Measurements from ENCODE around the gene SERPINA5.

The SERPINA5 gene

GRCh38 chr14:94628578-94628977 lies 47.4 kb downstream of the SERPINA5 start:
- peaks cover 15% of the 10 kb centered on the region for H3K9me3 ChIP-seq (ENCODE audit: control insufficient read depth, low read length)
- H2BK12ac ChIP-seq (ENCODE audit: low read length in 2 of 2) = no peak overlapping the region
- no peak overlapping the region for H3K18ac ChIP-seq (ENCODE audit: low read depth in 1 of 2, low read length in 2 of 2)
- no peak overlapping the region for H2AFZ ChIP-seq (ENCODE audit: low read depth, low read length)
- no peak overlapping the region for H3K4ac ChIP-seq (ENCODE audit: low read depth in 1 of 2, low read length in 2 of 2)
- H3K79me1 ChIP-seq (replicated peaks; ENCODE audit: low read length, poor library complexity, severe bottlenecking) = no peaks in the 10 kb centered on the region
- no peak overlapping the region for H2AK5ac ChIP-seq (ENCODE audit: low read length, severe bottlenecking)
- no peak overlapping the region for H3K27ac ChIP-seq (ENCODE audit: low read length, poor library complexity, severe bottlenecking)
- no peak overlapping the region for H3K4me3 ChIP-seq (ENCODE audit: insufficient read depth in 1 of 2, low read depth in 1 of 2, low read length in 2 of 2)
- no peak overlapping the region for H3K23ac ChIP-seq (ENCODE audit: low read length in 2 of 2)
- H3K9ac ChIP-seq (ENCODE audit: low read length) = no peak overlapping the region
- no peaks in the 10 kb centered on the region for H3K4me1 ChIP-seq (ENCODE audit: control insufficient read depth, insufficient read depth, low read depth, low read length)
- no peak overlapping the region for H2BK120ac ChIP-seq (ENCODE audit: low read depth, low read length)
- WGBS = 78% methylated on average over 5 of the region's 5 CpGs
- DNase-seq = no peak
- no peak overlapping the region for H2BK15ac ChIP-seq (ENCODE audit: low read depth, poor library complexity, severe bottlenecking)
- H4K91ac ChIP-seq (ENCODE audit: low read length) = no peak overlapping the region
- H3K14ac ChIP-seq (ENCODE audit: low read length in 2 of 2) = no peak overlapping the region
- no peak overlapping the region for H3K4me2 ChIP-seq (ENCODE audit: low read length, poor library complexity, severe bottlenecking)
- no peaks in the 10 kb centered on the region for H3K36me3 ChIP-seq (ENCODE audit: control insufficient read depth in 1 of 2, insufficient read depth in 2 of 2, low read depth in 1 of 2, low read length in 2 of 2)
- H2BK5ac ChIP-seq (ENCODE audit: low read depth, low read length, poor library complexity, severe bottlenecking) = no peak overlapping the region
- H3K27me3 ChIP-seq (ENCODE audit: control insufficient read depth in 1 of 2, insufficient read depth in 1 of 2, low read length in 2 of 2) = peaks cover 58 to 71% of the 10 kb centered on the region in 2 experiments
- H4K8ac ChIP-seq (ENCODE audit: low read length) = no peak overlapping the region

GRCh38 chr14:94630396-94630795 lies 49.2 kb downstream of the SERPINA5 start:
- no peaks in the 10 kb centered on the region for H3K36me3 ChIP-seq (ENCODE audit: control insufficient read depth in 1 of 2, insufficient read depth in 2 of 2, low read depth in 1 of 2, low read length in 2 of 2)
- H2AFZ ChIP-seq (ENCODE audit: low read depth, low read length) = no peak overlapping the region
- H3K18ac ChIP-seq (ENCODE audit: low read depth in 1 of 2, low read length in 2 of 2) = no peak overlapping the region
- no peak overlapping the region for H3K23ac ChIP-seq (ENCODE audit: low read length in 2 of 2)
- H2BK15ac ChIP-seq (ENCODE audit: low read depth, poor library complexity, severe bottlenecking) = no peak overlapping the region
- no peaks in the 10 kb centered on the region for H3K4me1 ChIP-seq (ENCODE audit: control insufficient read depth, insufficient read depth, low read depth, low read length)
- peaks cover 41 to 60% of the 10 kb centered on the region in 2 experiments for H3K27me3 ChIP-seq (ENCODE audit: control insufficient read depth in 1 of 2, insufficient read depth in 1 of 2, low read length in 2 of 2)
- H4K8ac ChIP-seq (ENCODE audit: low read length) = no peak overlapping the region
- no peak for DNase-seq
- no peak overlapping the region for H3K4ac ChIP-seq (ENCODE audit: low read depth in 1 of 2, low read length in 2 of 2)
- 54% methylated on average over 4 of the region's 4 CpGs for WGBS
- H3K79me1 ChIP-seq (replicated peaks; ENCODE audit: low read length, poor library complexity, severe bottlenecking) = no peaks in the 10 kb centered on the region
- no peak overlapping the region for H2BK120ac ChIP-seq (ENCODE audit: low read depth, low read length)
- H2BK12ac ChIP-seq (ENCODE audit: low read length in 2 of 2) = no peak overlapping the region
- H3K4me3 ChIP-seq (ENCODE audit: insufficient read depth in 1 of 2, low read depth in 1 of 2, low read length in 2 of 2) = no peak overlapping the region
- H3K9ac ChIP-seq (ENCODE audit: low read length) = no peak overlapping the region
- peaks cover 15% of the 10 kb centered on the region for H3K9me3 ChIP-seq (ENCODE audit: control insufficient read depth, low read length)
- H3K14ac ChIP-seq (ENCODE audit: low read length in 2 of 2) = no peak overlapping the region
- H4K91ac ChIP-seq (ENCODE audit: low read length) = no peak overlapping the region
- H2AK5ac ChIP-seq (ENCODE audit: low read length, severe bottlenecking) = no peak overlapping the region
- H3K27ac ChIP-seq (ENCODE audit: low read length, poor library complexity, severe bottlenecking) = no peak overlapping the region
- H2BK5ac ChIP-seq (ENCODE audit: low read depth, low read length, poor library complexity, severe bottlenecking) = no peak overlapping the region
- H3K4me2 ChIP-seq (ENCODE audit: low read length, poor library complexity, severe bottlenecking) = no peak overlapping the region

GRCh38 chr14:94631050-94631449 lies 49.8 kb downstream of the SERPINA5 start:
- Histone ChIP-seq H3K9me3 (ENCODE audit: control insufficient read depth, low read length) (peaks cover 15% of the 10 kb centered on the region), H2AK5ac (ENCODE audit: low read length, severe bottlenecking) (no peak overlapping the region), H3K79me1 (replicated peaks; ENCODE audit: low read length, poor library complexity, severe bottlenecking) (no peaks in the 10 kb centered on the region), H3K4me3 (ENCODE audit: insufficient read depth in 1 of 2, low read depth in 1 of 2, low read length in 2 of 2) (no peak overlapping the region), H3K4me2 (ENCODE audit: low read length, poor library complexity, severe bottlenecking) (no peak overlapping the region), H3K4ac (ENCODE audit: low read depth in 1 of 2, low read length in 2 of 2) (no peak overlapping the region), H3K18ac (ENCODE audit: low read depth in 1 of 2, low read length in 2 of 2) (no peak overlapping the region), H2AFZ (ENCODE audit: low read depth, low read length) (no peak overlapping the region), H4K91ac (ENCODE audit: low read length) (no peak overlapping the region), H2BK12ac (ENCODE audit: low read length in 2 of 2) (no peak overlapping the region), H2BK120ac (ENCODE audit: low read depth, low read length) (no peak overlapping the region), H3K27ac (ENCODE audit: low read length, poor library complexity, severe bottlenecking) (no peak overlapping the region), H3K4me1 (ENCODE audit: control insufficient read depth, insufficient read depth, low read depth, low read length) (no peaks in the 10 kb centered on the region), H3K27me3 (ENCODE audit: control insufficient read depth in 1 of 2, insufficient read depth in 1 of 2, low read length in 2 of 2) (peaks cover 37 to 54% of the 10 kb centered on the region in 2 experiments), H3K14ac (ENCODE audit: low read length in 2 of 2) (no peak overlapping the region), H4K8ac (ENCODE audit: low read length) (no peak overlapping the region), H3K36me3 (ENCODE audit: control insufficient read depth in 1 of 2, insufficient read depth in 2 of 2, low read depth in 1 of 2, low read length in 2 of 2) (no peaks in the 10 kb centered on the region), H2BK15ac (ENCODE audit: low read depth, poor library complexity, severe bottlenecking) (no peak overlapping the region), H2BK5ac (ENCODE audit: low read depth, low read length, poor library complexity, severe bottlenecking) (no peak overlapping the region), H3K23ac (ENCODE audit: low read length in 2 of 2) (no peak overlapping the region), H3K9ac (ENCODE audit: low read length) (no peak overlapping the region)
- DNase-seq = no peak
- WGBS = 81% methylated on average over 1 of the region's 1 CpG

GRCh38 chr14:94631536-94632304 lies 50.5 kb downstream of the SERPINA5 start:
- no peaks in the 10 kb centered on the region for H3K4me1 ChIP-seq (ENCODE audit: control insufficient read depth, insufficient read depth, low read depth, low read length)
- no peak overlapping the region for H3K4me3 ChIP-seq (ENCODE audit: insufficient read depth in 1 of 2, low read depth in 1 of 2, low read length in 2 of 2)
- DNase-seq = no peak
- H3K79me1 ChIP-seq (replicated peaks; ENCODE audit: low read length, poor library complexity, severe bottlenecking) = no peaks in the 10 kb centered on the region
- no peak overlapping the region for H2BK120ac ChIP-seq (ENCODE audit: low read depth, low read length)
- no peak overlapping the region for H3K4ac ChIP-seq (ENCODE audit: low read depth in 1 of 2, low read length in 2 of 2)
- no peak overlapping the region for H2BK15ac ChIP-seq (ENCODE audit: low read depth, poor library complexity, severe bottlenecking)
- no peak overlapping the region for H3K4me2 ChIP-seq (ENCODE audit: low read length, poor library complexity, severe bottlenecking)
- no peak overlapping the region for H2BK12ac ChIP-seq (ENCODE audit: low read length in 2 of 2)
- H4K91ac ChIP-seq (ENCODE audit: low read length) = no peak overlapping the region
- peaks cover 15% of the 10 kb centered on the region for H3K9me3 ChIP-seq (ENCODE audit: control insufficient read depth, low read length)
- peaks cover 37 to 54% of the 10 kb centered on the region in 2 experiments for H3K27me3 ChIP-seq (ENCODE audit: control insufficient read depth in 1 of 2, insufficient read depth in 1 of 2, low read length in 2 of 2)
- H3K14ac ChIP-seq (ENCODE audit: low read length in 2 of 2) = no peak overlapping the region
- no peak overlapping the region for H3K27ac ChIP-seq (ENCODE audit: low read length, poor library complexity, severe bottlenecking)
- WGBS = 84% methylated on average over 6 of the region's 7 CpGs
- H2AK5ac ChIP-seq (ENCODE audit: low read length, severe bottlenecking) = no peak overlapping the region
- H3K36me3 ChIP-seq (ENCODE audit: control insufficient read depth in 1 of 2, insufficient read depth in 2 of 2, low read depth in 1 of 2, low read length in 2 of 2) = no peaks in the 10 kb centered on the region
- no peak overlapping the region for H4K8ac ChIP-seq (ENCODE audit: low read length)
- no peak overlapping the region for H3K23ac ChIP-seq (ENCODE audit: low read length in 2 of 2)
- no peak overlapping the region for H3K9ac ChIP-seq (ENCODE audit: low read length)
- H2BK5ac ChIP-seq (ENCODE audit: low read depth, low read length, poor library complexity, severe bottlenecking) = no peak overlapping the region
- H3K18ac ChIP-seq (ENCODE audit: low read depth in 1 of 2, low read length in 2 of 2) = no peak overlapping the region
- no peak overlapping the region for H2AFZ ChIP-seq (ENCODE audit: low read depth, low read length)
